Muscle of arm (tissue), 12 donors: Measurements from ENCODE around the gene NINL. TPM values are rescaled to one million over a fixed set of nuclear protein-coding genes. Genes with fewer than 3 reads are reported as not detected.
"Not testable (repeated sequence)": the region's sequence is repeated elsewhere in the genome, so short reads cannot be mapped to it uniquely, and the experiment has no call there.

Source experiments
- DNase-seq: peaks from one replicate; pipeline ENCODE4 v3.0.0-alpha.2; 2013
- polyA plus RNA-seq, 12 donors: library from polyadenylated mRNA; unstranded; fragments of 120-200 nt; gene quantifications; one replicate each; pipeline ENCODE4 v1.2.1, GENCODE V29; 2013; ENCODE audit not compliant: insufficient read length in 12 of 12

NINL gene
- polyA plus RNA-seq, 12 donors, result 10.0 to 31.5 (median 12.8) TPM; not detected in 1

DNA sequence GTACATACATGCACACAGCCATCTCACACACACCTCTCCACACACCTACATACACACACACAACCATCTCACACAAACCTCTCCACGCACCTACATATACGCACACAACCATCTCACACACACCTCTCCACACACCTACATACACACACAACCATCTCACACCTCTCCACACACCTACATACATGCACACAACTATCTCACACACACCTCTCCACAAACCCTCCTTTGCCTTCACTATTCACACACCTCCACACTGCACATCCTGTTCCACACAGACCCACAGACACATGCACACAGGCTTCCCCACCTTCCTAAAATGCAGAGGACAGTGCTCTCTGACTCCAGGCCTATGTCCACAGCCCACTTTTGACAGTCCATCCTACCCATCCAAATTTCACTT is 16.3 kb upstream of the NINL start:
- no peak for DNase-seq

- no peak for DNase-seq
Observed at GRCh38 chr20:25600632-25601031, 15.3 kb upstream of the NINL start.

DNA sequence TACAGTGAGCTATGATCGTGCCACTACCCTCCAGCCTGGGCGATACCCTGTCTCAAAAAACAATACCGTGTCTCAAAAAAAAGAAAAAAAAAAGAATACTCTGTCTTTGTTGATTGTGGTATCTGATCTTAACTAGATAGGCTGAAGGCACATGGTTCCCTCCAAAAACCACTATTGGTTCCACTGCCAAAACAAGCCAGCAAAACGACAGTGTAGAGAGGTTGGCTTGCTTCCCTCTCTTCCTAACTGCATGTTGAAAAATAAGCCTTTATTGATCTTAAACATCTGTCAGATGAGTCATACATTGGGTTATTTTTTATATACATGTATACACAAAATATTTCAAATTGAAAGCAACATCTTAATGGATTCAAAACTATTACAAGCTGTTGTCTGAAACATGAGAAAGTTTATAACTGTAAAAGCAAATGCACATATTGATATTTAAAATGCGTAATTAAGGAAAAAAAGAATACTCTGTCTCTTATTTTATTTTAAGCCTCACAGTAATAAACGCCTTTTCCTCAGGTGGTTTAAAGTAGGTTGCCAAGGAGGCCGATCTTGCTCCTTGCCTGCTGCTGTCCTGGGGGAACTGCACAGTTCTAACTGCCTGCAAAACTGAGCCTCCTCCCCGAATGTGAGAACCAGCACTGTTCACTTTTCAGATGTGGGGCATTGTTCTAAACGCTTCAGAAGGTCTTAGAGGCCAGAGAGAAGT is 7.0 kb upstream of the NINL start:
- no peak for DNase-seq

GRCh38 chr20:25590778-25591177 is 5.4 kb upstream of the NINL start:
- not testable (repeated sequence) for DNase-seq

- no peak for DNase-seq
Observed at GRCh38 chr20:25588491-25588890, 3.2 kb upstream of the NINL start.

DNA sequence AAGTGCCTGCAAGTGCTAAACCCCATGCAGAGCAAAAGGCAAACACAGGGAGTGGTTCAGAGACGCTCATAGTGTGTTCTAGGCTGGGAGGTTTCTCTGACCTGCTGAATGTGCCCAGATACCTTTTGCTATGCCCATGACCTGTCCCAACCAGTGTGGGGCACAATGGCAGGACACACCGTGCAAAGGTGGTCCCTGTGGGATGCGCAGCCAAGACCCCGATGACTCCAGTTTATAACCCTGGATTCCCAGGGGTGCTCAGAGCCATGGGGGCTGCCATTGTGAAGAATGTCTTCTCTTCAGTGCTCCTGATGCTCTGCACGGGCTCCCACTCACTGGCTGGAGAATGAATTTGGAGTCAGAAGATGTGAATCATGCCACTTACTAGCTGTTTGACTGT is 2.2 kb upstream of the NINL start:
- DNase-seq, result no peak

DNA sequence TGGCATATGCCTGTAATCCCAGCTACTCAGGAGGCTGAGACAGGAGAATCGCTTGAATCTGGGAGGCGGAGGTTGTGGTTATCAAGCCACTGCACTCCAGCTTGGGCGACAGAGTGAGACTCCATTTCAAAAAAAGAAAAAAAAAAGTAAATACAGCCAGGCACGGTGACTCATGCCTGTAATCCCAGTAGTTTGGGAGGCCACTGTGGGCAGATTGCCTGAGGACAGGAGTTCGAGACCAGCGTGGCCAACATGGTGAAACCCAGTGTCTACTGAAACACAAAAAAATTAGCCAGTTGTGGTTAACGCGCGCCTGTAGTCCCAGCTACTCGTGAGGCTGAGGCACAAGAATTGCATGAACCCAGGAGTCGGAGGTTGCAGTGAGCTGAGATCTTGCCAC is 1.5 kb upstream of the NINL start:
- DNase-seq, result no peak

GRCh38 chr20:25583607-25584006 is 1.7 kb downstream of the NINL start:
- not testable (repeated sequence) for DNase-seq

- no peak for DNase-seq
Observed at GRCh38 chr20:25580711-25581110, 4.6 kb downstream of the NINL start.

GRCh38 chr20:25579081-25579770 is 6.1 kb downstream of the NINL start:
- no peak for DNase-seq

GRCh38 chr20:25576783-25577530 is 8.4 kb downstream of the NINL start:
- DNase-seq, result no peak

DNA sequence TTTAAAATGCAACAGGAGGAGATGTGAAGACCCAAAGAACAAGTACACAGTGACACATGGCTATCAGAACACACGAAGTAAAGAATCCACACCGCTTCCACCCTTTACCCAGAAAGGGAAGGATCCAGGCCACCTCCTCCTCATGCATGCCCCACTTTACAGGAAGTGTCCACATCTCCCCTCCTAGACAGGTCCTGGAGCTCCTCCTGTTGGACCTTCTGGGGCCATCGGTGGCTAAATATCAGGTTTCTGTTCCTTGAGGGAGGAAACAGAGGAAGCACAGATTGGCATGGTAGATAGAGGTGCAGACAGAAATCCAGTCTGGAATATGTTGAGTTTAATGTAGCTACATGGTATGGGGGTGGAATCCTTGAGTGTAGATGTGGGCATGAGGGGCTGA is 10.9 kb downstream of the NINL start:
- DNase-seq, result no peak

- DNase-seq, result no peak
Observed at GRCh38 chr20:25573288-25574251, 11.8 kb downstream of the NINL start.

DNA sequence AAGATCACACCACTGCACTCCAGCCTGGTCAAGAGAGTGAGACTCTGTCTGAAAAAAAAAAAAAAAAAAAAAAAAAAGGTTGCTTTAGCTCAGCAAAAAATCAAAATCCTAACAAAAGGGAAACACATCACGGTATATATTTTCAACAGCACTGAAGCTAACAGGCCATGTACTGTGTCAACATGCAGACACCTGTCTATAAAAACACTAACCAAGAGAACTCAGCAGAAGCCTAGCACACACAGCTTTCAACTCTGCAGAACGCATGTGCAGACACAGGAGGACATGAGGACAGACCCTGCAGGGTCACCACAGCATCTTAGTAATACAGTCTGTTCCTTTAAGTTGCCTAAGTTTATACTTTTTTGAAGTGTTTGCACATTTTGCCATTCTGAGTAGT is 13.5 kb downstream of the NINL start:
- no peak for DNase-seq

- DNase-seq, result no peak
Observed at GRCh38 chr20:25571240-25571639, 14.1 kb downstream of the NINL start.

DNA sequence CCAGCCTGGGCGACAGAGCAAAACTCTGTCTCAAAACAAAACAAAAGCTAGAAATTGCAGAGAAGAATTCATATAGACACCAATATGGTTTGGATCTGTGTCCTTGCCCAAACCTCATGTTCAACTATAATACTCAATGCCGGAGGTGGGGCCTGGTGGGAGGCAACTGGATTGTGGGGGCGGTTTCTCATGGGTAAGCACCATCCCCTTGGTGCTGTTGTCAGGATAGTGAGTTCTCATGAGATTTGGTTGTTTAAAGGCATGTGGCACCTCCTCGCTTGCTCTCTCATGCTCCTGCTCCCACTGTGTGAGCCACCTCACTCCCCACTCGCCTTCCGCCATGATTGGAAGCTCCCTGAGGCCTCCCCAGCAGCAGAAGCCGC is 15.2 kb downstream of the NINL start:
- no peak for DNase-seq

DNA sequence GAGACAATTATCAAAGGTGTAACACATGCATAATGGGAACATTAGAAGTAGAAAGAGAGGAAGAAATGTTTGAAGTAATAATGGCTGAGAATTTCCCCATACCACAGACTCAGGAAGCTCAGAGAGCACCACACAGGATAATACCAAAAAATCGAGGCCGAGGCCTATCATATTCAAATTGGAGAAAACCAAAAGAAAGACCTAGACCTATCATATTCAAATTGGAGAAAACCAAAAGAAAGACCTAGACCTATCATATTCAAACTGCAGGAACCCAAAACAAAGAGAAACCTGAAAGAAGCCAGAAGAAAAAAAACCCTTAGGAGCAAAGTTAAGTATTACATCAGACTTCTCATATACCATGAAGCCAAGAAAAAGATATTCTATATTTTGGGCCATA is 18.0 kb downstream of the NINL start:
- DNase-seq, result no peak

- no peak for DNase-seq
Observed at GRCh38 chr20:25566821-25567220, 18.5 kb downstream of the NINL start.

GRCh38 chr20:25565578-25566157 is 19.7 kb downstream of the NINL start:
- no peak for DNase-seq

DNA sequence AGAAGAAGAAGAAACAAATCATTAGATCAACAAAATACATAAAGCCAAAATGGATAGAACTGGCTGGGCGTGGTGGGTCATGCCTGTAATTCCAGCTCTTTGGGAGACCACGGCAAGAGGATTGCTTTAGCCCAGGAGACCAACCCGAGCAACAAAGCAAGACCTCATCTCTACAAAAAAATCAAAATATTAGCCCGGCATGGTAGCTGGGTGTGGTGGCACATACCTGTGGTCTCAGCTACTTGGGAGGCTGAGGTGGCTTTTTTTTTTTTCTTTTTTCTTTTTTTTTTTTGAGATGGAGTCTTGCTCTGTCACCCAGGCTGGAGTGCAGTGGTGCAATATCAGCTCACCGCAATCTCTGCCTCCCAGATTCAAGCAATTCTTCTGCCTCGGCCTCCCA is 21.5 kb downstream of the NINL start:
- DNase-seq, result no peak

GRCh38 chr20:25563362-25563761 is 22.0 kb downstream of the NINL start:
- no peak for DNase-seq
